ENCODE results near the gene PPP4R2. TPM values are rescaled to one million over a fixed set of nuclear protein-coding genes. Genes with fewer than 3 reads are reported as not detected.

Gene PPP4R2, protein sequence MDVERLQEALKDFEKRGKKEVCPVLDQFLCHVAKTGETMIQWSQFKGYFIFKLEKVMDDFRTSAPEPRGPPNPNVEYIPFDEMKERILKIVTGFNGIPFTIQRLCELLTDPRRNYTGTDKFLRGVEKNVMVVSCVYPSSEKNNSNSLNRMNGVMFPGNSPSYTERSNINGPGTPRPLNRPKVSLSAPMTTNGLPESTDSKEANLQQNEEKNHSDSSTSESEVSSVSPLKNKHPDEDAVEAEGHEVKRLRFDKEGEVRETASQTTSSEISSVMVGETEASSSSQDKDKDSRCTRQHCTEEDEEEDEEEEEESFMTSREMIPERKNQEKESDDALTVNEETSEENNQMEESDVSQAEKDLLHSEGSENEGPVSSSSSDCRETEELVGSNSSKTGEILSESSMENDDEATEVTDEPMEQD
- total RNA-seq, result 10 to 100 TPM; 48.1 to 65.3 TPM
- long read RNA-seq, full-length matches to known transcripts, result 2 of 2 reads
- long read RNA-seq, partial matches to known transcripts, result 0 of 2 reads
- long read RNA-seq, other reads (novel, unspliced or antisense), result 0 of 2 reads

DNA sequence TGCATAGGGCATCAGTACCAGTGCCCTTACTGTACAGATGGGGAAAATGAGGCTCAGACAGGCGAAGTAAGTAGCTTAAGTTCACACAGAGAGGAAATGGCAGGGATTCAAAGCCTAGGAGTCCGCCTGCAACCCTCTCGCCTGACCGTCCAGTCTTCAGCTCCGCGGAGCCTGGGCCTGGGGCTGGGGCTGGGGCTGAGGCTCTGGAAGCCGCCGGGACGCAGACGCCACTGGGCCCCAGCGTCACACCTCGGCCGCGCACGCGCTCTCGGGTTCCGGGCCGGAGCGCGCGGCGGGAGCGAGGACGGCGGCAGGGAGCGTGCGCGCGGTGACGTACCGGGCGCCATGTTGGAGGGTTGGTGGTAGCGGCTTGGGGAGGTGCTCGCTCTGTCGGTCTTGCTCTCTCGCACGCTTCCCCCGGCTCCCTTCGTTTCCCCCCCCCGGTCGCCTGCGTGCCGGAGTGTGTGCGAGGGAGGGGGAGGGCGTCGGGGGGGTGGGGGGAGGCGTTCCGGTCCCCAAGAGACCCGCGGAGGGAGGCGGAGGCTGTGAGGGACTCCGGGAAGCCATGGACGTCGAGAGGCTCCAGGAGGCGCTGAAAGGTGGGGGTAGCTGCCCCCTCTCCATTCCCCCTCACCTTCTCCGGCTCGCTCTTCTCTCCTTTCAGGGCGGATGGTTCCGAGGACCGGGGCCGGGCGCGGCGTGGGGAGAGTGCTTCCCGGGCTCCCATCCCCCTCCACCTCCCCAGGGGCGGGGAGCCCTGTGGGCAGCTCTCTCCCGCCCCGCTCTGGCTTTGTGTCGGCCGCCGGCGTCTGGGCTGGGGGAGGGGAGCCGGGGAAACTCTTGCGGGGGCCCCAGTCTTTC lies at the start of gene PPP4R2:
Gene PPP4R2, plus strand, starts transcription at position 339 of the 861 bp plus-strand sequence. Its CDS starts 227 bp downstream, at position 566.
- DNase-seq (peak; percentile 93), ATAC-seq (peak; percentile 98)
- intact Hi-C loops (cut with DNase I), result loop anchor here in 1 of 2 donors (5.0 kb wide), 2 partner anchors 34 to 59 kb away; no protein-coding TSS in a partner anchor

DNA sequence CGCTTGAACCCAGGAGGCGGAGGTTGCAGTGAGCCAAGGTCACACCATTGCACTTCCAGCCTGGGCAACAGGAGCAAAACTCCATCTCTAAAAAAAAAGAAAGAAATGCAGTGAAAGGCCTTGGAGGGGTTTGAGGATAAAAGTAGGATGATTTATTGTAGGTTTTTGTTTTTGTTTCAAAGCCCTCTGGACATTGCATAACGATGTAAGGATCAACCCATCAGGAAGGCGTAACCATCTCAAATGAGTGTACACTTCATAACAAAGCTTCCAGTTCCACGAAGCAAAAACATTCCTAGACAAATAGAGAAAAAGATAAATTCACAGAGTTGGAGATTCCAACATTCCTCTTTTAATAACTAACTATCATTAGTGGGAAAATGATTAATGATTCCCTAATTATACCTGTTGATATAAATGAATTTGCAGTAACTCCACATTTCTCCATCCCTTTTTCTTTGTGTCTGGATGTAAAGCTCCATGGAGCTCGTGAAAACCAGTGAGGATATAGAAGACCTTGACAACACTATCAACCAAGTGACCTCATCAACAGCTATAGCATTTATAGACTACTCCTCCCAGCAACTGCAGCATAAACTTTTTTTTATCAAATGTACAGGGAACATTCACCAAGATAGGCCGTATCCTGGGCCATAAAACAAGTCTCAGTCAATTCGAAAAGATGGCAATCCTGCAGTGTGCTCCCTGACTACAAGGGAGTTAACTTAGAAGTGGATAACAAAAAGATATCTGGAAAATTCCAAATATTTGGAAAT lies 48.7 kb upstream of the PPP4R2 start:
- intact Hi-C loops (cut with DNase I), result no loop called here
- DNase-seq, result no peak
- ATAC-seq, result peak in 1 of 2 donors; percentile 61

DNA sequence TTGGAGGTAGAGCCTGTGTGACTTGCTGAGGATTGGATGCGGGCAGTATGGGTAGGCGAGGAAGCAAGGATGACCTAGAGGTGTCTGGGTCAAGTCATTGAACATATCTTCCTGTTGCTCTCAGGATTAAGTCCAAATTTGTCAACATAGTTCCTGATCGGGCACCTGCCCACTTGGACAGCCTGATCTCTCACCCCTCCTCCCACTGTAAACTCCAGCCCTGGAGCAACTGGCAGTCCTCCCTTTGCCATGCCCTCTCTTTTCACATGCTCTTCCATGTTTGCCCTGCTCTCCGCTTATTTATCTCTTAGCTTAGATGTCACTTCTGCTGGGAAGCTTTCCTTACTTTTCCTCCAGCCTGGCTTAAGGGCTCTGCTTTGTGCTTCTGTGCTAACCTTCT lies 47.6 kb upstream of the PPP4R2 start:
- intact Hi-C loops (cut with DNase I), result no loop called here
- peak in 1 of 2 donors; percentile 21 for ATAC-seq
- no peak for DNase-seq

DNA sequence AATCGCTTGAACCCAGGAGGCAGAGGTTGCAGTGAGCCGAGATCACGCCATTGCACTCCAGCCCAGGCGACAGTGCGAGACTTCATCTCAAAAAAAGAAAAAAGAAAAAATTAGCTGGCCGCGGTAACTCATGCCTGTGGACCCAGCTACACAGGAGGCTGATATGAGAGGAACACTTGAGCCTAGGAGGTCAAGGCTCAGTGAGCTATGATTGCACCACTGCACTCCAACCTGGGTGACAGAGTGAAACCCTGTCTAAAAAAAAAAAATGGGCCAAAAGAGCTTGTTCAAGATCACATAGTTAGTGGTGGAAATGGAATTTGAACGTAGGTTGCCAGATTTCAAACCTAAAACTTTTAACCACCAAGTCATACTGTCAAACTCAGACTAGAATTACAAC lies 46.2 kb upstream of the PPP4R2 start:
- ATAC-seq, result no peak
- intact Hi-C loops (cut with DNase I), result no loop called here
- DNase-seq, result no peak

DNA sequence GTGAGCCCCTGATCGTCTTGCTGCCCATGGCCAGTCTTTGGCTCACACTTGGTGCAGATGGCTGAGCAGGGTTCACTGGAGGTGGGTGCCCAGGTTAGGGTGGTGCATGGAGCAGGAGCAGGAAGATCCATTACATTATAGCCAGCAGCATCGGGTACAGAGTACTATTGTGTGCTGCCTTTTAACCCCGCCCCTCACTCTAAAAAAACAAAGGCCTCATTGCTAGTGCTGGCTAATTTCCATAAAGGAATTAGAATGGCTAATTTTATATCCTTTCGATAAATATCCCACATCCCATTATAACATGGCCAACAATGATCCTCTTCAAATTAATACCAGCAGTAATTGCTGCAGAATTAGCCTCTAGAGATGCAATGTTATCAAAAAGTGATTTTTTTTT lies 45.8 kb upstream of the PPP4R2 start:
- ATAC-seq (no peak), DNase-seq (no peak)
- intact Hi-C loops (cut with DNase I), result no loop called here

DNA sequence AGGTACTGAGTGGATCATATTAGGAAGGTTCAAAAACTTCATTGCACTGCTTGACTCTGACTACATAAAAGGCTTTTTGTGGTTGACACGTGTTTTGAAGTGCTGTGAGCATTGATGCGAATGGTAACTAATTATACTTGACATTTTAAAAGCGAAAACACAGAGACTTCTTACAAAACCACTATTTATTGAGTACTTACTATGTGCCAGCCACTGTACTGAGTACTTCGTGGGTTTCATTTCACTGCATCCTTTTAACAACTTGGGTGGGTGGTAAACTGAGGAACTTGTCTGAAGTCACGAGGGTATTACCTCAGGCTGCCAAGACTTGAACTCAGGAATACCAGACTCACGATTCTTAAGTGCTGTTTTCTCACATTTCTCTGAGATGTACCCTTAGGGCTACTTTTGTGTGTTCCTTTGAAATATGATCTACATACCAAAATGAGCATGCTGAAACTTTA lies 45.3 kb upstream of the PPP4R2 start:
- ATAC-seq (no peak), DNase-seq (no peak)
- intact Hi-C loops (cut with DNase I), result no loop called here

DNA sequence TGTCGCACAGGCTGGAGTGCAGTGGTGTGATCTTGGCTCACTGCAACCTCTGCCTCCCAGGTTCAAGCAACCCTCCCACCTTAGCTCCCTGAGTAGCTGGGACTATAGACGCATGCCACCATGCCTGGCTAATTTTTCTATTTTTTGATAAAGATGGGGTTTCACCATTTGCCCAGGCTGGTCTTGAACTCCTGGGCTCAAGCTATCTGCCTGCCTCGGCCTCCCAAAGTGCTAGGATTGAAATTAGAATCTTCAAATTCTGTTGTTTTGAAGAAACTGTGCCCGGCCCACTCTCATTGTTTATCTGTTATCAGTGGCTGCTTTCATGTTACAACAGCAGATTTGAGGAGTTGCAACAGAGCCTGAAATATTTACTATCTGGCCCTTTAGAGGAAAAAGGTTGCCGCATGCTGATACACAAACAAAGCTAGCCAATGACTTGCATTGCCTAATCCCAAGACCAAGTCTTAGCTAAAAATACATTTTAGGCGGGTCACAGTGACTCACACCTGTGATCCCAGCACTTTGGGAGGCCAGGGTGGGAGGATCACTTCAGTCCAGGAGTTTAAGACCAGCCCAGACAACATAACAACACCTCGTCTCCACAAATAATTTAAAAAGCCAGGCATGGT lies 43.2 kb upstream of the PPP4R2 start:
- intact Hi-C loops (cut with DNase I), result no loop called here
- ATAC-seq (peak in 1 of 2 donors; percentile 61), DNase-seq (no peak)

DNA sequence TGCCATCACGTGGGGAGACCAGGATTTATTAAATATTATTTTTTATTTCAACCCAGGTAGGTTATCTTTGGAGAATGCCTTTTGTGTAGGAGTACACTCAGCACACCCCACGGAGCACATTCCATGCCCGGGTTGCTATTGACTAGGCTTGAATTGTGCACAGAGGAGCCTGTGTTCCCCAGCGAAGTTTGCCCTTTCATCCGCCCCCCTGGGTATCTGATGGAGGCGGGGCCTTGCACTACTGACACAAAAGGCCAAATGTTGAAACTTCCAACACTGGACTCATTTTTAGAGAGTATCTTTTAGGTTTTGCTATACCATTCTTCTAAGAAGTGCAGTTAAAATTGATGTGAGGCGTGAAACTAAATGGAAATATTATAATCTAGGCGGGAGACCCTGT lies 39.3 kb upstream of the PPP4R2 start:
- DNase-seq (no peak), ATAC-seq (peak in 1 of 2 donors; percentile 53)
- intact Hi-C loops (cut with DNase I), result no loop called here

DNA sequence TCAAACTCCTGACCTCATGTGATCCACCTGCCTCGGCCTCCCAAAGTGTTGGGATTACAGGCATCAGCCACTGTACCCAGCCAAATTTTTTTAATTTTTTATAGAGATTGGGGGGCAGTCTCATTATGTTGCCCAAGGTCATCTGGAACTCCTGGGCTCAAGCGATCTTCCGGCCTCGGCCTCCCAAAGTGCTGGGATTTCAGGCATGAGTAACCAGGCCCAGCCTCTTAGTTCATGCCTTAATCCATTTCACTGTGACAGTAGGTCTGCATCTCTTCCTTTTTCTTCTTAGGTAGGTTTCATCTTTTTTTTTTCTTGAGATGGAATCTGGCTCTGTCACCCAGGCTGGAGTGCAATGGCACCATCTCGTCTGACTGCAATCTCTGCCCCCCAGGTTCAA lies 37.3 kb upstream of the PPP4R2 start:
- ATAC-seq (no peak), DNase-seq (no peak)
- intact Hi-C loops (cut with DNase I), result no loop called here

DNA sequence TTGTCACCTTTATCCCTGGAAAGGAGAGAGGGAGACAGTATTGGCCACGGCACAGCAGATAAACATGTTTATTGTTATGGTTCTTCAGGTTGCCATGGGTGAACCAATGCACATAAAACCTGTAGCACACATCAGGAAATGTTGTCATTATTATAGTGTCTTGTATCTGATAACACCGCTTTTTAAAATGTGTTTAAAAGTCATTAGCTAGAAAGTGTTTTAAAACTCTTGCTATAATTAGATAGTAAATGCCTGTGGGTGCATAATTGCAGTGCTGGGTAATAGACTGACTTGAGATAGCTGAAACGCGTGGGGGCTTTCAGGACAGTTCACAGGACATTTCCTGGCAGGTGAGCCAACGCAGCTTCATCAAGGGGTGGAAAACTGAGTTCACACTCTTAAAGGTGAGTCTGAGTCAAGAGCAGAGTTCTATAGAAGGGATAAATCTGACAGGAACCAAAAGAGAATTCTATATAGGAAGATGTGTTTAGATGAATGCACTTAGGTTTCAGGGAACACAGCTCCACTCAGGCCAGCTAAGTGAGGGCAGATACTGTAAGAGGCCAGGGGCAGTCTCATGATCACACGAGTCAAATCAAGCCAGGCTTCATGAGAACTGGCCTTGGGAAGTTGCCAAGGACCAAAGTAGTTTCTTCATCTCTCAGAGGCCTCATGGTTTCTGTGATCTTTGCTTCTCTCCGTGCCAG lies 35.6 kb upstream of the PPP4R2 start:
- DNase-seq (peak; percentile 60), ATAC-seq (peak; percentile 84 to 89)
- intact Hi-C loops (cut with DNase I), result loop anchor here in 1 of 2 donors (5.0 kb wide), 1 partner anchor 36 kb away; the partner anchor contains the start of gene PPP4R2

DNA sequence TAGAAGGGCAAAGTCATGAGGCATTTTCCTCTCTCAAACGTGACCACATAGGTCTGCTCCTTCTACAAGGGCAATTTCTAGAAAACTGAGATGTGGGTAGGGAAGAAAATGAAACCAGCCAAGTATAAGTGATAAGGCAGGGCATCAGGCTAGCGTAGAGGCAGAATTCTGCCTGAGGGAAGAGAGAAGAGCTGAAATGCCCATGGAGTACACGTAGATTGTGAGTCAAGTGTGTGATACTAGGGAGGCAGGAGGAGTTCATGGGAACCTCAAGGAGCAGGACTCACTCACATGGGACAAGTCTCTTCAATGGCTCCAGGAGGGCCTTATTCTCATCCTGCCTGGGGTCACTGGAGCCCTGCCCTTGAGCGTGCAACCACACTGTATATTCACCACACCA lies 34.9 kb upstream of the PPP4R2 start:
- DNase-seq (no peak), ATAC-seq (peak in 1 of 2 donors; percentile 48)
- intact Hi-C loops (cut with DNase I), result loop anchor here in 1 of 2 donors (5.0 kb wide), 1 partner anchor 36 kb away; the partner anchor contains the start of gene PPP4R2

DNA sequence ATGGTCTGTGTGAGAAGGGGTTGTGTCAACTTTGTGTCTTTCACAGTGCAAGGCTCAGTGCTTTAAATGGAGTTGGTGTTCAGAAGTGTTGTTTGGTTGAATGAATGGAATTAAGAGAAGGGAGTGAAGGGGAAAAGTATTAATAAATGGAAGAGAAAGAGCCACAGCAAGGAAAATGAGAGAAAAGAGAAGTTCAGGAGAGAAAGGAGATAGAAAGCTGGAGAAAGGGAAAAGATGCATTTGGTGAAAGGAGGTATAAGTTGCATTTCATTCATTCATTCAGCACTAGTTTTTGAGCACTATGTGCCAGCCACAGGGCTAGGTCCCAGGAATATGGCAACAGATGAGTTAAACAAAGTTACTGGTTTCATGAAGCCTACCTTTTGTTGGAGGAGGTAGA lies 34.3 kb upstream of the PPP4R2 start:
- DNase-seq, result no peak

DNA sequence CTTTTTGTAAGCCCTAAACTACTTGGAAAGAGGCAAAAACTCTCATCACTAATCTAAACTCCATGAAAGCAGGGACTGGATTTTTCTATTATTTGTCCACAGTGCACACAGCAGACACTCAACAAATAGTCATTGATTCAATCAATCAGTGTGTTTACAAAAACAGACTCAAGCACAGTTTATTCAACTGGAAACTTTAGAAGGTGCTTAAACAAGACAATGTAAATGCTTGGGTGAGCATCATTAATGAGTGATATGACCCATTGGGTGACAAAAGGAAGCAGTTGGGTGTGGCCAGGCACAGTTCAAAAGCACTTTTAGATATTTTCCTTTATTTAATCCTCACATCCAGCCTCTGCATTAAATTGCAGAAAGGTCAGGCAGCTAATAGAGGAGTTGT lies 32.0 kb upstream of the PPP4R2 start:
- intact Hi-C loops (cut with DNase I), result loop anchor here in 1 of 2 donors (5.0 kb wide), 1 partner anchor 33 kb away; the partner anchor contains the start of gene PPP4R2
- no peak for ATAC-seq
- DNase-seq, result no peak

More for the DNA sequence above, 34.3 kb upstream of the PPP4R2 start:
- no peak for ATAC-seq
- intact Hi-C loops (cut with DNase I), result loop anchor here in 1 of 2 donors (5.0 kb wide), 1 partner anchor 35 kb away; the partner anchor contains the start of gene PPP4R2

DNA sequence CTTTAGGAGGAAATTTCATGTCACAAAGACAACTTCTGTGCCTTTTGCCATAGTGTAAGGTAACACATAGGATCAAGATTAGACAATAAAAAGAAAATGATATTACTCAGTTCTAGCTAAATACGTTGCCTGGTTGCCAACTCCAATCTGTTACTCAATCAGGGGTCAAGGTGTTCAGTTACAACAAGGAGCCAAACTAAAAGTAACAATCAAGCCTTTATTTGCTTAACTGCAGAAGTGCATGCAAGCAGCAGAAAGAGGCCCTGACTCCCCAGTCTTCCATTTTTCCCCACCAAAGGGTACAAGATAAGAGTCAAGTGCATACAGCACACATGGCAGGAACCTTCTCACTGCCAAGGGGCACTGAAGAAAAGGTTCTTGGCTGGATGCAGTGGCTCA lies 28.3 kb upstream of the PPP4R2 start:
- no peak for ATAC-seq

DNA sequence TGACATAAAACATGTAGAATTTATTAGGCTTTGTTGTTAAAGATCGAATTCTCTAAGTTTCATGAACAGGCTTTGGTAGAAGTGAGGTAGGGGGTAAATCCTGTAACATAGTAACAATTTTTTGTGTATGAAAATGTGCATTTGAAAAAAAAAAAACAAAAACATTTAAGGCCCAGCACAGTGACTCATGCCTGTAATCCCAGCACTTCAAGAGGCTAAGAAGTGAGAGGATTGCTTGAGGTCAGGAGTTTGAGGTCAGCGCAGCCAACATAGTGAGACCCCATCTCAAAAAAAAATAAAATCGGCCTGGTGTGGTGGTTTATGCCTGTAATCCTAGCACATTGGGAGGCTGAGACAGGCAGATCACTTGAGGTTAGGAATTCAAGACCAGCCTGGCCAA lies 26.8 kb upstream of the PPP4R2 start:
- DNase-seq (no peak), ATAC-seq (no peak)
- intact Hi-C loops (cut with DNase I), result no loop called here

More for the DNA sequence above, 28.3 kb upstream of the PPP4R2 start:
- DNase-seq, result no peak
- intact Hi-C loops (cut with DNase I), result no loop called here

DNA sequence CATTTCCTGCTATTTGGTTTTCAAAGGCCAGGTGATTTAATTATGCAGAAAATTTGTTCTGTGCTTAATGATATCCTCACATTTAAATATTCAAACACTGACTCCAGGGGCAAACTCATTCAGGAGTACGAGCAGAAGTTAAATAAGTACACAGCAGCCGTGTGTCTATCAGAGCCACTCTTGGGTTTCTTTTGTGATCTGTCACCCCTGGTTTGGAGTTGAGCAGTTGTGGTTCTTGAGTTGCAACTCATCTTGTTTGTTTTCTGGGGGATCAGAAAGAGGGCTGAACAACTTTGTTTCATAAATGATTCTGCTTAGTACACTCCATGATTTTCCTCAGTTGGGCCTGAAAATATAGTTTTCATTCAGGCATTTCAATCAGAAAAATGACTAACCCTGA lies 25.7 kb upstream of the PPP4R2 start:
- no peak for DNase-seq
- intact Hi-C loops (cut with DNase I), result no loop called here
- ATAC-seq, result no peak

DNA sequence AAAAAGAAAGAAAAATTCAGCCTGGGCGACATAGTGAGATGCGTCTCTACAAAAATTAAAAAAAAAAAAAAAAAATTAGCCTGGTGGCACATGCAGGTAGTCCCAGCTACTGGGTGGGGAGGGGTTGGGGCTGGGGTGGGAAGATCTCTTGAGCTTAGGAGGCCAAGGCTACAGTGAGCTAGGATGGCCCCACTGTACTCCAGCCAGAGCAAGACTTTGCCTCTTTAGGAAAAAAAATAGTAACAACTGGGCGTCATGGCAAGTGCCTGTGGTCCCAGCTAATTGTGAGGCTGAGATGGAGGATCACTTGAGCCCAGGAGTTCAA lies 23.9 kb upstream of the PPP4R2 start:
- DNase-seq (no peak), ATAC-seq (no peak)
- intact Hi-C loops (cut with DNase I), result no loop called here

Measured in left cardiac atrium (tissue), 4 donors.